GM10266 (cell line): Measurements from ENCODE around the gene SLC25A43.
"Not testable (repeated sequence)": the region's sequence is repeated elsewhere in the genome, so short reads cannot be mapped to it uniquely, and the experiment has no call there.

Experiments
- DNase-seq: peaks from one replicate; pipeline ENCODE4 v3.0.0; 2012; ENCODE audit errors: extremely low spot score
- TF ChIP-seq, protein P1 (sequence below): IDR thresholded peaks from 2 replicates; pipeline ENCODE4 v1.5.1; 2012; ENCODE audit warnings: mild to moderate bottlenecking, low read depth; ENCODE audit not compliant: control insufficient read depth, insufficient read depth; ENCODE audit errors: missing control alignments

Gene SLC25A43

DNA sequence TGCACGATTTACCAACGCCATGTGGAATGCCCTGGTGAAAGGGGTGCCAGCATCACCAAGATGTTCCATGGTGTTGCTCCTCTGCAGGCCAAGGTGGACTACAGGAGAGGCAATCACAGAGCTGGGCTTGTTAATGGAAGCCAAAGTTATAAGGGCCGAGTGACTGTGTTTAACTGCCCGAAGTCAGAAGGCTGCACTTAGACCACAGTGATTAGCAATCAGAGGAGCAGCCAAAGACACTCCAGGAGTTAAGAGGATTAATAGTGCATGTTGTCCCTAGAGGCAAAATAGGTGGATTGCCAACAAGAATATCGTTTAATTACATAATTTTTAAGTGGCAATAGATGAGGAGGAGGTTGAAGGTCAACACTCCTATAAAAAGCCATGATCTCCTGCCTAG, 22.8 kb upstream of the SLC25A43 start:
- TF ChIP-seq, protein P1, sequence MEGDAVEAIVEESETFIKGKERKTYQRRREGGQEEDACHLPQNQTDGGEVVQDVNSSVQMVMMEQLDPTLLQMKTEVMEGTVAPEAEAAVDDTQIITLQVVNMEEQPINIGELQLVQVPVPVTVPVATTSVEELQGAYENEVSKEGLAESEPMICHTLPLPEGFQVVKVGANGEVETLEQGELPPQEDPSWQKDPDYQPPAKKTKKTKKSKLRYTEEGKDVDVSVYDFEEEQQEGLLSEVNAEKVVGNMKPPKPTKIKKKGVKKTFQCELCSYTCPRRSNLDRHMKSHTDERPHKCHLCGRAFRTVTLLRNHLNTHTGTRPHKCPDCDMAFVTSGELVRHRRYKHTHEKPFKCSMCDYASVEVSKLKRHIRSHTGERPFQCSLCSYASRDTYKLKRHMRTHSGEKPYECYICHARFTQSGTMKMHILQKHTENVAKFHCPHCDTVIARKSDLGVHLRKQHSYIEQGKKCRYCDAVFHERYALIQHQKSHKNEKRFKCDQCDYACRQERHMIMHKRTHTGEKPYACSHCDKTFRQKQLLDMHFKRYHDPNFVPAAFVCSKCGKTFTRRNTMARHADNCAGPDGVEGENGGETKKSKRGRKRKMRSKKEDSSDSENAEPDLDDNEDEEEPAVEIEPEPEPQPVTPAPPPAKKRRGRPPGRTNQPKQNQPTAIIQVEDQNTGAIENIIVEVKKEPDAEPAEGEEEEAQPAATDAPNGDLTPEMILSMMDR, result no peak
- no peak for DNase-seq

DNA sequence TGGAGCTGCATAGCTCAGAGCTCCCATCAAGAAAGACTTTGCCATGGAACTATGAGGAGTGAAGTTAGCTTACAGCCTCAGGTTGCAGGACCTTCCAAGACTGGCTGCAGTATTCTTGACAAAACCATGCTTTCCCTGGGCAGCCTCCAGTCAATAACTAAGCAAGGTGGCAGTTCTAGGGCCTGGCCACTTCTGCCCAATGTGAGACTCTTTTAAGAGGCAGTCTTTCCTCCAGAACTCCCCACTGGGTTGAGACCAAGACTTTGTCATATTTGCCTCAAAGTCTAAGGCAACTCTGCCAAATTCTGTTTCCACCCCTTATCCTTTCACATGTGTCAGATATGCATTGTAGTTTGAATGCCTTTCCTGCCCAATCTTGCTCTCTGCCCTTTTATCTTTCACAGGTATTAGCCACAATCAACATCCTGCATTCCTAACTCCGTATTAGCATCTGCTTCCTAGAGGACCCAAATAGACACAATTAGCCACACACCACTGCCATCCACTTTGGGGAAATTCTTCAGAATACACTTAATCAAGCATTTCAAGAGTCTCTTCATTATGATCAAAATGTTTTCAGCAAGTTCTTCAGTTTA, 17.7 kb upstream of the SLC25A43 start:
- TF ChIP-seq, protein P1, result no peak
- DNase-seq, result no peak

DNA sequence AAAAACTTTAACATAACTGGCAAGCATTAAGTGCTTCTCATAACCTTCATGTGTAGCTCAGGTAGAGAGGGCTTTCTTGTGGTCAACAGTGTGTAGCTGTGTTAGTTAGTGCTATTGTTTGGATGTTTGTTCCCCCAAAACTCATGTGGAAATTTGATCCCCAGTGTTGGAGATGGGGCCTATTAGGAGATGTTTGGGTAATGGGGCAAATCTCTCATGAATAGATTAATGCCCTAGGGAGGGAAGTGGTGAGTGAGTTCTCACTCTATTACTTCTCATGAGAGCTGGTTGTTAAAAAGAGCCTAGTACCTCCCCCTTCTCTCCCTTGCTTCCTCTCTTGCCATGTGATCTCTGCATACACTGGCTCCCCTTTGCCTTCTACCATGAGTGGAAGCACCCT, 16.5 kb upstream of the SLC25A43 start:
- DNase-seq, result no peak
- TF ChIP-seq, protein P1, result no peak

DNA sequence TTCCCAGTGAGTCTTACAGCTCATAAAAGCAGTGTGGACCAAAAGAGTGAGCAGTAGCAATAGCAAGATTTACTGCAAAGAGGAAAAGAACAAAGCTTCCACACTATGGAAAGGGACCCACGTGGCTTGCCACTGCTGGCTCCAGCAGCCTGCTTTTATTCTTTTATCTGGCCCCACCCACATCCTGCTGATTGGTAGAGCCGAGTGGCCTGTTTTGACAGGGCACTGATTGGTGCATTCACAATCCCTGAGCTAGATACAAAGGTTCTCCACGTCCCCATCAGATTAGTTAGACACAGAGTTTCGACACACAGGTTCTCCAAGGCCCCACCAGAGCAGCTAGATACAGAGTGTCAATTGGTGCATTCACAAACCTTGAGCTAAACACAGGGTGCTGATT, 12.5 kb upstream of the SLC25A43 start:
- DNase-seq, result not testable (repeated sequence)

DNA sequence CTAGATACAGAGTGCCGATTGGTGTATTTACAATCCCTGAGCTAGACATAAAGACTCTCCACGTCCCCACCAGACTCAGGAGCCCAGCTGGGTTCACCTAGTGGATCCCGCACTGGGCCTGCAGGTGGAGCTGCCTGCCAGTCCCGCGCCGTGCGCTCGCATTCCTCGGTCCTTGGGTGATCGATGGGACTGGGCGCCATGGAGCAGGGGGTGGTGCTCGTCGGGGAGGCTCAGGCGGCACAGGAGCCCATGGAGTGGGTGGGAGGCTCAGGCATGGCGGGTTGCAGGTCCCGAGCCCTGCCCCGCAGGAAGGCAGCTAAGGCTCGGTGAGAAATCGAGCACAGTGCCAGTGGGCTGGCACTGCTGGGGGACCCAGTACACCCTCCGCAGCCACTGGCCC, 11.7 kb upstream of the SLC25A43 start:
- not testable (repeated sequence) for DNase-seq

DNA sequence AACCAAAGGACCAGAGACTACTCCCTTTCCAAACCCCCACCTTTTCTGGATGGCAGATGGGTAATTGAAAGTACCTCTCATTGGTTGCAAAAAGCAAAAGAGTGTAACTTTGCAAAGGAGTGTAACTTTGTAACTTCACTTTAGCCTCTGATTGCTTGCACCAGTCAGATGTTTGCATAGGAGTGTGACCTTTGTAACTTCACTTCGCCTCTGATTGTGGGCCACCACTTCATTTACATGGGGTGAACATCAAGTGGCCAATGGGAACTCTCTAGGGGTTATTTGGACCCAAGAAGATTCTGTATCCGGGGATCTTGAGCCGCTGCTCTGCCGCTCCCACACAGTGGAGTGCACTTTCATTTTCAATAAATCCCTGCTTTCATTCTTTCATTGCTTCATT, 9.9 kb upstream of the SLC25A43 start:
- DNase-seq, result no peak
- TF ChIP-seq, protein P1, result no peak

DNA sequence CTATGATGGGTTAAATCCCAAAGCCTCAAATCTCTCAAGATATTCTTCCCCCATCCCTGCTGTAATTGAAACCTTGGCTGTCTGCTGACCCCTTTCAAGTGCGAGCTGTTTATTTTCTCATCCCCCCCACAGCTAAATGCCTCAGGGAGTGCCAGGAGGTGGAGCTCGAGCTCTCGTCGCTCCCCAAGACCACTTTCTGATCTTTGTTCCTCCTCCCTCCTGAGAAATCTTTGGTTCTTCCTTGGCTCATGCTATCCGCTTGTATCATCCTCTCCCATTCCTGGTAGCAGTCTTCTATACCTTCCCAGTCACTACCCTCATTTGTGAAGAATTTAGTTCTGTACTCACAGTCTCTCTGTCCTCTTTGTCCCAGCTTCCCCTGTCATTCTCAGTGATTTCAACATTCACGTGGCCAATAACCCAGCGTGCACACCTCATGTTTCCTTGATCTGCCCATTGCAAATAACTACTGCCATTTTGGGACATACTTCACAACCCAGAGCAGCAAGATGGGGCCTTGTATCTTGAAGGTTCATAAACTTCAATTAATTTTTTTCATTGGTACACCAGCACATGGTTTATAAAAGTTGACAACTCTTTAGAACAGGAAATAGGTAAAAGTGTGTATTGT, 9.2 kb upstream of the SLC25A43 start:
- DNase-seq, result no peak
- TF ChIP-seq, protein P1, result no peak

DNA sequence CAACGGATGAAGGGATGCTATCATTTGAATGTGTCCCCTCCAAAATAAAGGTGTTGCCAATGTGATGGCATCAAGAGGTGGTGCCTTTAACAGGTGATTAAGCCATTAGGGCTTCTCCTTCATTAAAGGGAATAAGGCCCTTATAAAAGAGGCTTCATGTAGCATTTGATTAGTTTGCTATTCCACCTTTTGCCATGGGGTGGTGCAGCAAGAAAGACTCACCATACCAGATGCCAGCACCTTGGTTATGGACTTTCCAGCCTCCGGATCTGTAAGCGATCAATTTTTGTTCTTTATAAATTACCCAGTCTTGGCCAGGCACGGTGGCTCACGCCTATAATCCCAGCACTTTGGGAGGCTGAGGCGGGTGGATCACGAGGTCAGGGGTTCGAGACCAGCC, 7.9 kb upstream of the SLC25A43 start:
- DNase-seq, result peak; percentile 36
- TF ChIP-seq, protein P1, result peak; percentile 14
